ENCODE data around the gene RIC8B.

- no peak for TF ChIP-seq CTCF (IDR thresholded peaks at IDR 0.05)
- TF ChIP-seq POLR2A (IDR thresholded peaks at IDR 0.05): no peak
Observed at GRCh38 chr12:106893451-106893850, 119.0 kb downstream of the RIC8B start.
